Fibroblast of peridontal ligament (primary cell): Measurements from ENCODE around the gene ZNF385B.
"Not testable (repeated sequence)": the region's sequence is repeated elsewhere in the genome, so short reads cannot be mapped to it uniquely, and the experiment has no call there.

Source experiments
- DNase-seq: peaks from one replicate; pipeline ENCODE4 v3.0.0-alpha.2; 2010; ENCODE audit errors: extremely low read depth

The ZNF385B gene

DNA sequence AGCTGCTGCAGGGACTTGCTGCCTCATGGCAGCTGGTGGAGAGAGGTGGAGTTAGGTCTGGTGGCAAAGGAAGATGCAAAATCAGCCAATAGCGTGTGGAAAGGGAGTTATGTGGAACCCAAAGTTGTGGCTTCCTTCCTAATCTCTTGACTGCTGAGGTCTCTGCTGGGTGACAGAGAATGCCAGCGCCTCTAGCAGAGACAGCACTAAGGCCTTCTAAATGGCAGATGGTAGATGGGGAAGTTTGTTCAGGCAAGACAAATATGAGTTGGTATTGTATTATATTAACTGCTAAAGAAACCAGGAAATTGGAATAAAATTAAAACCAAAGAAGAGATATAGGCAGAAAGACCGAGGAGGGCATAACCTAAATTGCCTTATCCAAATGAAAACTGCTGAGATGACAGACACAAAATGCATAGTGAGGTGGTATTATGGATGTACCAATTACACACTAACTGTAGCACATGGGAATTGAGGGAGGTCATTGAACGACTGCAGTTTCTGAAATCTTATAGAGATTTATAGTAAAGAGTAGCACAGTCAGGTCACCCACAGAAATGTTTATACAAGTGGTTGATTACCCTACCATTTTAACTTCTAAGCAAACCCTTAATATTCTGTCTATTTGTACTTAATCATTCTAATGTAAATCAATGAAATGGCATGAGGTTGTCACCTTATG lies 350.2 kb downstream of the ZNF385B start:
- no peak for DNase-seq

DNA sequence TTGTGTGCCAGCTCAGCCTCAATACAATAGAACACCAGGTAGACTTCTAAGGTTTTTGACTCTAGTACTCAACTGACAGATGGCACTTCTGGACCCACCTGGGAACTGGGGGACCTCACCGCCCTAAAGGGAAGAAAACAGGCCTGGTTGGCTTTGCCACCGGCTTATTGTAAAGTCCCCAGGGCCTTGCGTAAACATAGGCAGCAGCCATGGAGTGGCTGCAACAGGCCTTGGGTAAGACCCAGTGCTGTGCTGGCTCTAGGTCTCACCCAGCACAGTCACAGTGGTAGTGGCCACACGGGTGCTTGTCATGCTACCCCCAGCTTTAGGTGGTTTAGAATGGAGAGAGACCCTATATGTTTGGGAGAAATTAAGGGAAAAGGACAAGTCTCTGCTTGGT lies 366.1 kb downstream of the ZNF385B start:
- DNase-seq = no peak

DNA sequence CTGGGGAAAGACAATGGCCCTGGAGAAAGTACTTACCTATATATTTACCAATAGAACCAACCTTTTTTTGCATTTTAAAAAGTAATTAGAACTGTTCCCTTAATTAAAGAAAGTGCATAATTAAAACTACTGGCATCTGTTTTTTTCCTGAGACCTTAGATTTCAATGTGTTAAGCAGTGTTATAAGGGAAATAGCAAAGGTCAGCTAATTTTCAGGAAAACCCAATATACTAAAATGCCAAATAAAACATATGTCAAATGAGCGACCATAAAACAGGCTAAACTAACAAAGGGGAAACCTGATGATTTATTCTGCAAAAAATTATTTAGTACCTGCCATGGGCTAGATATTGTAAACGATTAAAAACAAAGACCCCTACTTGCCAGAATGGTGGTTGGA lies 372.8 kb downstream of the ZNF385B start:
- no peak for DNase-seq

DNA sequence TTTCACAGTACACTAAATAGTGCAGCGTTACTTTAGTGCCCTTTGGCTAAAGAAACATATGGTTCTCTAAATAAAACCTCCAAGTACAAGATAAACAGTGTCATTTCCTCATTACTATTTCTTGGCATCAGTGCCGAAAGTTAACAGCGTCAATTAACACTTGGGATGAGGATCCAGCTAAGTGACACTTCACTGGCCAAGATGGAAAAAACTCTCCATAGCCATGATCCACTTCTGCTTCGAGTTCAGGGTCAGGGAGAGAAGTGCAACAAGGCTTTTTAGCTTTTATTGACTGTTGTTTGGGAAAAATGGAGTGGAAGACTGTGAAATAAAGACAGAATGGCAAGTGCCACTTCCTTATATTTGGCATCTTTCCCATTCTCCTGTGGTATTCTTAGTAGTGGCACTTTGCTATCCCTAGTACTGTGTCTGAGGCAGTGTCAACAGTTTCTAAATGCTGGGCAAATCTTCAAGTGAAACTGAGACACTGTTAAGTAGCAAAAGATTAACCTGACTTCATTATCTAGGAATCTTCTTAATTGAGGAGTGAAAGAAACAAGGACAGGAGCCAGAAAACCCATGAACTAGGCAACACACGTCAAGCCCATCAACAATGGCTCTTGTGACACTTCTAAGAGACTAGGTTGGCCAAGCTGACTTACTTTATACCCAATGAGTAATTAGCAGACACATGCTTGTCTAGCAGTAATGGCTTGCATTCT lies 374.2 kb downstream of the ZNF385B start:
- DNase-seq = no peak

DNA sequence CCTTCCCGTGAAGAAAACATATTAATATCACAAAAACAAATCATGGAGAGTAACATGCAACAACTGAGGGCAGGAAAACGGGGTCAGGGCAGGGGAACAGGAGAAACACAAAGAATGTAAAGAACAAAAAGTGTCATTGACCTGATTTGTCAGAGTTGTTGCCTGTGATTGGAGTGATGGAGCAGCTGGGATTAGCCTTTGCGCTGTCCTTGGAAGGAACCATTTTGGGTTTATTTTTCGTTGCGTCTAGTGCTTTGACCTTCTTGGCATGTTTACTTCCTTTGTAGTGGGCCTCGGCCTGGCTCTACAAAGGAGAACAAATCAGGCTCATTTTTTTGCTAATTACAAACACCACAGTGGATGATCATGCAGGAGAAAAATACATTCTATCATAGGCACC lies 378.3 kb downstream of the ZNF385B start:
- DNase-seq = no peak

DNA sequence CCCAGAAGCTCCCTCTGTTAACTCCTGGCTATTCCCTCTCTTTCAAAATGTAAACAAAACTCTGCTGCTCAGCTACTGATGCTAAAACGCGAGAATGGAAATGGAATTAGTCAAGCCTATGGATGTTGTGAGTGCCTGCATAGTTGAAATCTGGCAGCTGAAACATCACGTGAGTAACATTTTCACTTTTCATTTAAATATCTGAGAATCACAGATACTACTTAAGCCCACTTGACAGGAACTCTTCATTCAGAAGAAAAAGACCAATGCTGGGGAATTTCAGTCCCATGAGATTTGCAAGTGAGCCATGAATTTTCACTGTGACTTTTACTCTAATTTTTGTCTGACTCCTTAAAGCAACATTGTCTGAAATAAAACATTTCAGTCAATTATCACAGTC lies 381.5 kb downstream of the ZNF385B start:
- DNase-seq = peak; percentile 27

DNA sequence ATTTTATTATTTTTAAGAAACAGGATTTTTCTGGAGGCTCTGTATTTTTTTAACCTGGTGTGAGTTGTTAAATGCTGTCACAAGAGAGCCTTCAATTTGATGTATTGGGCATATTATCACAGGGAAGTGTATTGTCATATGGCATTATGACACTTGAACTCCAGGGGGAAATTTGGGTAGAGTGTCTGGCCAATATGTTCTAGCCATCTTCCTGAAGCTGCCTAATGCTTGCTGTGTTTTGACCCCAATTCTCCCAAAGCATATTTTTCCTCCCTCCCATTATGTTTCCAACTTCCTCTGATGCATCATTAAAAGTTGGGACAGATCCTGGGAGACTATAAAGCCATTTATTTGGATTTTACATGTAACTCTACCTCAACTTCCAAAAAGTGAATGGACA lies 382.6 kb downstream of the ZNF385B start:
- DNase-seq = no peak

DNA sequence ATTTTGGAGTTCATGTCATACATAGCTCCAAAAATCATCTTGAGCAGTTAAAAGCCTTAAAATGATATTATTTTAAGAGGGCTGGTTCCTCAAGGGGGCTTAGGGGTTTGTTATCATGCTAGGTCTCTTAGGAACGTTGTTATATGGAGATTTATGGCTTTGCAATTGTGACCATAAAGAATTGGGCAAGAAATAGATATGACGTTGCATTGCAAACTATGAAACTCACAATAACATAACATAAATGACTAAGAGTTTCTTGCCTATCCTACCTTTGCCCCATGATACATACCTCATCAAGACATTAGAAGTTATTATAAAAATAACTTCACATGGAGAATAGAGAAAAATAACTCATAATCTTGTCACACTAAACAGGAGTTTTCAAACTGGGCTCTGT lies 390.4 kb downstream of the ZNF385B start:
- DNase-seq = no peak

DNA sequence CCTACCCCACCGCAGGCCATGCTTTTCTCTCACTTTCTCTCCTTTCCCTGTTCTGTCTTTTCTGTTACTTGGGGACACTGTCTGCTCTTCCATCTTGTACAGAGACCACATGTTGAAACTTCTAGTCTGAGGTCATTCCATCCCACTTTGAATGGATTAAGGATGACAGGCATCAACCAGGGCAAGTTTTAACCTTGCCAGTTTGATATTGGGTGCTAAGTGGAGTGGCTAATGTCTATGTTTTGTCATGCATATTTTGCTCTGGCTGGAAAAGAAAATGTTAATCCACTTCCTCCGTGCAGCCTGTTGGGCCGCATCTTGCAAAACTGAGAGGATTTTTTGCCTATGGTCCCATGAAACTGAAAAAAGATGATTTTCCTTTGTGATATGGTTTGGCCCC lies 391.3 kb downstream of the ZNF385B start:
- DNase-seq = no peak

DNA sequence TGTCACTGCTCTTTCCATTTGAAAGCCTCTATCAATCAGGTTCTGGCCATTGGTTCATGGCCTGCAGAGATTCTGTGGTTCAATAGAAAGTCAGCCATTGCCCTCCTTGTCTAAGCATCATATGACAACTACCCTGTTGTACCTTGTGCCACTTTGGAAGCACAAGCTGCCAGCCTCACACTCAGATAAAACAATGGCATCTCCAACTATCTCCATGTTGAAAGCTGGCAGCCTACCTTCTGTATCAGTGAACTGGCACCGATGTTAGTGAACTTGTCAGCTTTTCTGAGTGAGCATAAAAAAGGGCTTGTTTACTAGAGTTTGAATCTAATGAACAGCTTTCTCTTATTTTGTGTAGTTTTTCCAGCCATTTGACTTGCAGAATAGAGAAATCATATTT lies 393.5 kb downstream of the ZNF385B start:
- no peak for DNase-seq

DNA sequence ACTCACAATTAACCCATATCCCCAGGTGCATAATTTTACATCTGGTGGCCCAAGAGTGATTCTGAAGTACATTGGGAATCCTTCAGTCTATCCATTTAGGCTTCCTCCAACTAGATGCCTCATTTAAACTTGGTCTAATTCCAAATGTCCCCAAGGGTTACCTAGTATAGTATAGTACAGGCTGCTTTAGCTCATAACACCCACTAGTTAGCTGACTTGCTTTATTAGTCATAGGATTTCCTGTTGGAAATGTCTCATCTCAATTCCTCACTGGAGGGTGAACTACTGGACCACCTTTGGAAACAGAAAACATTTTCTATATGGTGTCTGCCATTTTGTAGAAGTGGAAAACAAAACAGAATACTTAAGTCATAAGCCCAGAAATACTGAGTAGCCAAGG lies 394.3 kb downstream of the ZNF385B start:
- no peak for DNase-seq

DNA sequence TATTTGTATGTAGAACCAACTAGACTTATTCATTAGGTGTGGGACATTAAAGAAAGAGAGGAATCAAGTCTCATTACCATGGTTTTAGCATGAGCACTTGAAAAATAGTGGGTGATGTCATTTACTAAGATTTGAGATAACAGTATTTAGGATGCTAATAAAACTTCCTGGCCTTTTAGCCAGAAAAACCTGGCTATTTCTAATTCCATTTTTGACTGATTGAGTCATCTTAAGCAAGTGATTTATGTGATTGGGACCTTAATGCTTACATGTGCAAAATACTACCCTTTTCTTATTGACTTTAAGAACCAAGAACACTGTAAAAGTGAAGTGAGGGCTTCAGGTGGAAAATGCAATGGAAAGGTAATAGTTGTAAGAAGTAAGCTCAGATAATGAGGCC lies 400.0 kb downstream of the ZNF385B start:
- no peak for DNase-seq

DNA sequence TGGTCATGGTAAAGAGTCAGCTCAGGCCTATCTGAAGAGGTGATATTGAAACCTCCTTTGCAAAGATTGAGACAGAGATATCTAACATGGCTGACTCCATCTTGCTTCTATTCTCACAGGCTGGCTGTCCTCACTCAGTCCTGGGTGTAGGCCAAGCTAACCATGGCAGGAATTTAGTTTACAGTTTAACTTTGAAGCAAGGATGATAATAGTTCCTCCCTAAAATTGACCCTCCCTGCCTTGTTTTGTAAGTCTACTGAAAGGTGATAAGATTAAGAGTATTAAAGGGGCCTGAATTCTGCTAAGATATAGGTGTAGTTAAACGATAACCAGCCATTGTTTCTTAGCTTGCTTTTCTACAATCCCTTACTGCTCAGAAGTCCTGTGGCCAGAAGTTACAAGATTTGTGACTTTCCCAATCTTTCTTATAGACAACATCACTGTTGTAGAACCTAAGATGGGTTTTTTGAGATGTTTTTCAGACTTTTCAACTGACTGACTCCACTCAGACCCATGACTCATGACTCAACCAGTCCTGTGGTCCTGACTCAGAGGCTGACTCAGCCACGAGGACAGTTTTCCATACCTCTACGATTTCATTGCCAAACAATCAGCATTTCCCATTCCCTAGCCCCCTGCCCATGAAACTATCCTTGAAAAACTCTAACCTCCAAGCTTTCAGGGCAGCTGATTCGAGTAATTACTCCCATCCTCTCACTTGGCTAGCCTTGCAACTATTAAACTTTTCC lies 401.1 kb downstream of the ZNF385B start:
- peak; percentile 96 for DNase-seq

DNA sequence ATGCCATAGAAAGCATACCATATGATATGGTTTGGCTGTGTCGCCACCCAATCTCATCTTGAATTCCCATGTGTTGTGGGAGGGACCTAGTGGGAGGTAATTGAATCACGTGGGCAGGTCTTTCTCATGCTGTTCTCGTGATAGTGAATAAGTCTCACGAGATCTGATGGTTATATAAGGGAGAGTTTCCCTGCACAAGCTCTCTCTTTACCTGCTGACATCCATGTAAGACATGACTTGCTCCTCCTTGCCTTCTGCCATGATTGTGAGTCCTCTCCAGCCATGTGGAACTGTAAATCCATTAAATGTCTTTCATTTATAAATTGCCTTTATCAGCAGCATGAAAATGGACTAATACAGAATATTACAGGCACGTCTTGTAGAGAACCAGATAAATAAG lies 403.3 kb downstream of the ZNF385B start:
- not testable (repeated sequence) for DNase-seq

DNA sequence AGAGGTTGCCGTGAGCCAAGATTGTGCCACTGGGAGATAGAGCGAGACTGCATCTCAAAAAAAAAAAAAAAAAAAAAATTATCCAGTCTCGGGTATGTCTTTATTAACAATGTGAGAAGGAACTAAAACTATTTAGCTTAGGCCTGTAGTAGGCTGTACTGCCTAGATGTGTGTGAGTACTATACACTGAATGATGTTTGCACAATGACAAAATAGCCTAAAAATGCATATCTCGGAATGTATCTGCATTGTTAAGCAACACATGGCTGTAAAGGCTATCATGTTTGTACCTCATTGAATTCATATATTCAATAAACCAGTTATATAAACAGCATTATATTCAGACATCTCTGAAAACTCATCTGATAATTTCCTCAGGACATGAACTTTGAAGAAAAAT lies 405.6 kb downstream of the ZNF385B start:
- no peak for DNase-seq

DNA sequence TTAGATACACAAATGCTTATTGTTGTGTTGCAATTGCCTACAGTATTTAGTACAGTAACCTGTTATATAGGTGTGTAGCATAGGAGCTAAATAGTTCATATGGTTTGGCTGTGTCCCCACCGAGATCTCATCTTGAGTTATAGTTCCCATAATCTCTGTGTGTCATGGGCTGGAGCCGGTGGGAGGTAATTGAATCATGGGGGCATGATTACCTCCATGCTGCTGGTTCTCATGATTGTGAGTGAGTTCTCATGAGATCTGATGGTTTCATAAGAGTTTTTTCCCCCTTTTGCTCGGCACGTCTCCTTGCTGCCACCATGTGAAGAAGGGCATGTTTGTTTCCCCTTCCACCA lies 406.3 kb downstream of the ZNF385B start:
- DNase-seq = no peak

DNA sequence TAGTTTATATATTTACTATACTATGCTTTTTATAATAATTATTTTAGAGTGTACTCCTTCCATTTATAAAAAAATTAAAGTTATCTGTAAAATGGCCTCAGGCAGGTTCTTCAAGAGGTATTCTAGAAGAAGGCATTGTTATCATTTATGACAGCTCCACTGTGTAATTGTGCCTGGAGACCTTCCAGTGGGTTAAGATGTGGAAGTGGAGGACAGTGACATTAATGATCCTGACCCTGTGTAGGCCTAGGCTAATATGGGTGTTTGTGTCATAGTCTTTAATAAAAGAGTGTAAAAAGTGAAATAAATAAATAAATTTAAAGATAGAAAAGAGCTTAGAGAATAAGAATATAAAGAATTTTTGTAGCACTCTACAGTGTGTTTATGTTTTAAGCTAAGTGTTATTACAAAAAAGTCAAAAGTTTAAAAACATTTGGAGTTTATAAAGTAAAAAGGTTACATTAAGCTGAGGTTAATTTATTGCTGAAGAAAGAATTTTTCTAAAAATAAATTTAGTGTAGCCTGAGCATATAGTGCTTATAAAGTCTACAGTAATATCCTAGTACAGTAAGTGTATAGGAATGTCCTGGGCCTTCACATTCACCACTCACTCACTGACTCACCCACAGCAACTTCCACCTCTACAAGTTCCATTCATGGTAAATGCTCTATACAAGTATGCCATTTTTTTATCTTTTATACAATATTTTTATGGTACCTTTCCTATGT lies 406.8 kb downstream of the ZNF385B start:
- peak; percentile 91 for DNase-seq

DNA sequence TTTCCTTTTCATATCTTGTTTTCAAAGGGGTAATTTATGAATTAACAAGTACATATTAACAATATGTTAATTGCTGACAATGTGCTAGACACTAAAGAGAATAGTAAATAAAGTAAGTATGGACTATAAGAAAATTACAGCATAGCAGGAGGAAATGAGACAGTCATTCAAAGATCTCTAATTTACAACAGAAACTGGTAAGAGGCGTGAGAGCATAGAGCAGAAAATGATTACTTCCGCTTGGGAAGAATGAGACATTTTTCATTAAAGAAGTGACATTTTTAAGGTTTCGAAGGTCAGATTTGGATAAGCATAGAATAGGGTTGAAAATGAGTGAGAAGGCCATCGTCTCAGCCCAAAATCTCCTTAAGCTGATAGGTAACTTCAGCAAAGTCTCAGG lies 412.4 kb downstream of the ZNF385B start:
- no peak for DNase-seq

DNA sequence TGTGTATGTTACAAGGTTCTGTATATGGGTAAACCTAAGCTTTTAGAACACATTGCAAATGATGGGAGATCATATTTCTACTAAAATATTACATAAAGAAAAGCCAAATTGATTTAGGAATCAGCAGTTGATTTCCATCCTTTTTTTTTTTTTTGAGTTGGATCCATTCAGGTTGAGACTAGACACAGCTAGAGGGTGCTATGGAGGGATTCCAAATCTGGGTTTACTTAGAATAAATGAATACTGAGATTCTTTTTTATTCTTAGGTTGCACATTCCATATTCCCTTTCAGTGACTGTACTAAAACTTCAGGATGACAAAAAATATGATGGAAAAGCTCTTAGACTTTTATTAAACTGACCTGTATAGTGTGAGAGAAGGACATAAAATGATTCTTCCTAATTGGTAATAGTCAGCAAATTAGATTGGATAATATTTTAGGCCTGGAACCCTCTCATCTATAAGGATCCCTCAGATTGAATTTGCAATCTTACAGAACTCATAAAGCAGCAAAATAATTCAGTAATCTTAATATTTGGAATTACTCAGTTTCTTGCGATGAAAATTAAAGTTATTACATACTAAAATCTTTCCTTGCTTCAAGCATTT lies 413.5 kb downstream of the ZNF385B start:
- peak; percentile 38 for DNase-seq

DNA sequence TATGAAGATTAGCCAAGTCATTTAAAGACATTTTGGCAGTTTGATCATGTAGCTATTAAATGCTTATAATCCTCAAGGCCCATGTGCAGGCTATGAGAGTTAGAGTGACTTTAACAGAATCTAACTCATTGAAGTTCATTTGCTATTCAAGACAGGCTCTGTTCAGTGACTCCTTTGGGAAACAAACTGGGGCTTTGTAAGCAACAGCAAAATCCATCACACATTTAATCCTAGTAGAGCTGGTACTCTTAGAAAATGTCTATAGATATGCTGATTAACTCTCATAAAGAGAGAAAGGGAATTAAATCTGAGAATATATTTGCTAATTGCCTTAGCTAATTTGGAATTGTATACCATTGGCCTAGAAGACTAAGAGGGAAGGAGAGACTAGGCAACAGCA lies 414.0 kb downstream of the ZNF385B start:
- no peak for DNase-seq

DNA sequence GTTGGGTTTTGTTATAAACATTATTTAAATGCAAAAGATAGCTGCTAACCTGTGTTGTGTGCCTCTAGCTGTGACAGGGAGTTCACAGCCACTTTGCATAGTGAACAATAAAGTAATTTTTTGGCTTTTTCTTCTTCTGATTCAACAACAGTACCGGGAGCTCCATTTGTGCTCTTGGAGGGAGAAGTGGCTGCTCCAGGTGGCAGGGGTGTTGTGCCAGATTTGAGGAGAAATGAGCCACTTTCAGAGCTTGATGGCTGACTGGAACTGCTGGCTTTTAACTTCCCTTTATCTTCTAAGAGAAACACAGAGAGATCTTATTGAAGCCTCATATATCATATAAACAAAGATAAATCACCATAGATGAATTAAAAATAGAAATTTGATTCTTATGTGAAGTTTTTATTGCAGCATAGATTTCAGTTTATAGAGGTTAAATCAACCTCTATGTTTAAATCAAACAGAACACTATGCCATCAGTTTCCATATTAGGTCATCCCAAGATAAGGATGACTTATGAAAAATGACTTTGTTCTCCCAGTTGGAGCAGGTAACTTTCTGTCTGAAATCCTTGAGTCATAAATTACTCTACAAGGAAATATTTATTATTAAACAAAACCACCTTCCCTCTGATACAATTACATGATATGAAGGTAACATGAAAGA lies 414.8 kb downstream of the ZNF385B start:
- DNase-seq = no peak
